CD4-positive, alpha-beta T cell (primary cell): ENCODE measurements around the gene SPATA6. TPM values are rescaled to one million over a fixed set of nuclear protein-coding genes. Genes with fewer than 3 reads are reported as not detected.

Source experiments
- ATAC-seq: fragments of 200-7000 bp; cut with Tn5 transposase; one replicate; pipeline ENCODE4 v1.10.0; 2022; ENCODE audit warnings: mild to moderate bottlenecking; ENCODE audit not compliant: poor library complexity
- CTCF ChIA-PET: fragments of 350-600 bp; sonication (Branson Sonifier 250); formaldehyde crosslinking; loops from one replicate; lab custom pipeline; 2021; ENCODE audit warnings: antibody characterized with exemption, inconsistent platforms; lab: Charles Lee
- POLR2A ChIA-PET: fragments of 350-600 bp; sonication (Branson Sonifier 250); formaldehyde crosslinking; loops from one replicate; lab custom pipeline; 2021; ENCODE audit warnings: antibody characterized with exemption, inconsistent platforms; lab: Charles Lee
- DNase-seq, 14 experiments: peaks; one replicate each; pipeline ENCODE4 v3.0.0-alpha.2; 2013 to 2020; ENCODE audit warnings: mixed read lengths in 2 of 14
- H3K27ac ChIP-seq, 2 donors: one replicate each; pipeline versions ENCODE4 v1.5.1 to v1.7.0; 2013; ENCODE audit warnings: low read length in 2 of 2, low read depth in 1 of 2, mild to moderate bottlenecking in 1 of 2
- H3K27me3 ChIP-seq, 2 experiments: 1 replicate in 1 of 2; 2 replicates in 1 of 2; pipeline versions ENCODE4 v1.6.1 to v1.7.0; 2013; ENCODE audit warnings: low read length in 2 of 2, control low read depth in 1 of 2, mild to moderate bottlenecking in 1 of 2, moderate library complexity in 1 of 2; ENCODE audit not compliant: insufficient read depth in 2 of 2, control insufficient read depth in 1 of 2
- H3K36me3 ChIP-seq: one replicate; pipeline ENCODE4 v1.6.1; 2013; ENCODE audit warnings: low read length, control low read depth; ENCODE audit not compliant: insufficient read depth
- H3K4me1 ChIP-seq: one replicate; pipeline ENCODE4 v1.6.1; 2013; ENCODE audit warnings: low read length, control low read depth; ENCODE audit not compliant: insufficient read depth
- H3K4me3 ChIP-seq: one replicate; pipeline ENCODE4 v1.5.1; 2013; ENCODE audit warnings: mild to moderate bottlenecking, low read length, moderate library complexity
- H3K9me3 ChIP-seq, 2 experiments: 1 replicate in 1 of 2; 2 replicates in 1 of 2; pipeline versions ENCODE4 v1.6.1 to v1.7.0; 2013; ENCODE audit warnings: low read length in 2 of 2, mild to moderate bottlenecking in 2 of 2, control low read depth in 1 of 2, moderate library complexity in 1 of 2; ENCODE audit not compliant: control insufficient read depth in 1 of 2, insufficient read depth in 1 of 2
- H3K27ac Mint-ChIP-seq: one replicate; pipeline ENCODE4 v1.8.0; 2020; ENCODE audit warnings: mixed read lengths
- H3K27me3 Mint-ChIP-seq: one replicate; pipeline ENCODE4 v1.8.0; 2021; ENCODE audit warnings: mixed read lengths
- H3K36me3 Mint-ChIP-seq: one replicate; pipeline ENCODE4 v1.8.0; 2021; ENCODE audit warnings: low read depth, mixed read lengths
- H3K4me1 Mint-ChIP-seq: one replicate; pipeline ENCODE4 v1.8.0; 2021; ENCODE audit warnings: low read depth, mixed read lengths
- H3K4me3 Mint-ChIP-seq: one replicate; pipeline ENCODE4 v1.8.0; 2020; ENCODE audit warnings: mild to moderate bottlenecking, mixed read lengths
- H3K9me3 Mint-ChIP-seq: one replicate; pipeline ENCODE4 v1.8.0; 2020; ENCODE audit warnings: mixed read lengths
- intact Hi-C, 2 experiments: fragments of 100-400 bp; cut with DNase I in 1 of 2; cut with micrococcal nuclease in 1 of 2; formaldehyde crosslinking; loops; one replicate each; pipeline versions ENCODE4 v1.15.1 to v1.9.0; 2023 to 2025; cut with DNase I, micrococcal nuclease
- total RNA-seq, 174 experiments: library from RNA in 2 of 174; stranded (reverse) in 2 of 174; gene quantifications; one replicate each; pipeline ENCODE4 v1.2.3 and lab custom pipeline; 2021 to 2026
- TF ChIP-seq, protein P1 (sequence below): fragments of 200-600 bp; IDR thresholded peaks from one replicate; pipeline ENCODE4 v1.8.0; 2022; ENCODE audit warnings: antibody characterized with exemption, mild to moderate bottlenecking

Gene SPATA6
- total RNA-seq, 2 experiments from 2014 or later: 3.2 to 4.1 TPM

DNA sequence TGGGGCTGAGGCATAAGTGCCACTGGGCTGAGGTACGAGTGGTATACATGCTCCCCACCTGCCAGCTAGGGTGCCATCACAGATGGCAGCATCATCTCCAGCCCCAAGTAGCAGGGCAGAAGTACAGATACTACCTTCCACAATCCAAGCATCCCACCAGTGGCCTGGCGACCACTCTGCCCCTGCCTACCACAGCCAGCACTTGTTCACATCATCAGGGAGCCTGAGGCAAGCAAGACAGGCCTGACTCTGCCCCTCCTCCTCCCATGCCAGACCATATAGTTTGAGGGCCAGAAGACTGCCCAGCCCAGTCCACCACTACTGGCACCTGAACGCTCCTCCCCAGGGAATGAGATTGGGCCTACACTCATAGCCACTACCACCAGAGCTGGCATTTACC lies 84.6 kb downstream of the SPATA6 start:
- H3K4me3 ChIP-seq: no peak overlapping the region
- no peaks in the 10 kb centered on the region for H3K4me1 ChIP-seq
- CTCF ChIA-PET: no interaction called here
- Mint-ChIP-seq H3K4me3 (no peak overlapping the region), H3K27ac (no peak overlapping the region), H3K9me3 (peaks cover 2% of the 10 kb centered on the region), H3K27me3 (no peaks in the 10 kb centered on the region), H3K4me1 (no peaks in the 10 kb centered on the region), H3K36me3 (peaks cover 10% of the 10 kb centered on the region)
- no peak for DNase-seq
- POLR2A ChIA-PET: no interaction called here
- H3K27me3 ChIP-seq: no peaks in the 10 kb centered on the region
- TF ChIP-seq, protein P1, sequence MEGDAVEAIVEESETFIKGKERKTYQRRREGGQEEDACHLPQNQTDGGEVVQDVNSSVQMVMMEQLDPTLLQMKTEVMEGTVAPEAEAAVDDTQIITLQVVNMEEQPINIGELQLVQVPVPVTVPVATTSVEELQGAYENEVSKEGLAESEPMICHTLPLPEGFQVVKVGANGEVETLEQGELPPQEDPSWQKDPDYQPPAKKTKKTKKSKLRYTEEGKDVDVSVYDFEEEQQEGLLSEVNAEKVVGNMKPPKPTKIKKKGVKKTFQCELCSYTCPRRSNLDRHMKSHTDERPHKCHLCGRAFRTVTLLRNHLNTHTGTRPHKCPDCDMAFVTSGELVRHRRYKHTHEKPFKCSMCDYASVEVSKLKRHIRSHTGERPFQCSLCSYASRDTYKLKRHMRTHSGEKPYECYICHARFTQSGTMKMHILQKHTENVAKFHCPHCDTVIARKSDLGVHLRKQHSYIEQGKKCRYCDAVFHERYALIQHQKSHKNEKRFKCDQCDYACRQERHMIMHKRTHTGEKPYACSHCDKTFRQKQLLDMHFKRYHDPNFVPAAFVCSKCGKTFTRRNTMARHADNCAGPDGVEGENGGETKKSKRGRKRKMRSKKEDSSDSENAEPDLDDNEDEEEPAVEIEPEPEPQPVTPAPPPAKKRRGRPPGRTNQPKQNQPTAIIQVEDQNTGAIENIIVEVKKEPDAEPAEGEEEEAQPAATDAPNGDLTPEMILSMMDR: no peak
- no peaks in the 10 kb centered on the region for H3K9me3 ChIP-seq
- no peaks in the 10 kb centered on the region for H3K36me3 ChIP-seq
- intact Hi-C loops: no loop called here
- no peak overlapping the region for H3K27ac ChIP-seq
- ATAC-seq: no peak

DNA sequence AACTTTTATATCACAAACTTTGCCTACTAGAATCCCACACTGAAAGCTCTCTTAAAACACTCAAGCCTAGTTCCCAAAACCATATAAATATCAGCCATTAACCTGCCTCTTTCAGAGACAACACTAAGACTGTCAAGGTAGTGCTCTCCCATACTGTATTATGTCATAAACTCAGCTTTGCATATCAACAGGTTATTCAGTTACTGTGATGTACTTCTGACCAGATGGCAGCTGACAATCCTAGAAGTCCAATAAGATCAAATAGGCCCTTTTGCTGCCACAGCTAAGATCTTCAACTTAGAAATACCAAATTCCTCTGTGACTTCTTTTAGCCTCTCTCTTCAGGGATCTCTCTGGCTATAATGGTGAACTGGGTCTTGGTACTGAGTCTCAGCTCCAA lies 97.2 kb downstream of the SPATA6 start:
- H3K9me3 Mint-ChIP-seq: peaks cover 6% of the 10 kb centered on the region
- no peaks in the 10 kb centered on the region for H3K27me3 Mint-ChIP-seq
- ATAC-seq: no peak
- DNase-seq: no peak
- no peak overlapping the region for H3K4me3 Mint-ChIP-seq
- POLR2A ChIA-PET: no interaction called here
- H3K27ac Mint-ChIP-seq: no peak overlapping the region
- CTCF ChIA-PET: interaction anchor here (1.0 kb wide), 1 partner anchor 79 kb away, joined by 3 read pairs; no protein-coding TSS in a partner anchor
- H3K36me3 Mint-ChIP-seq: peaks cover 16% of the 10 kb centered on the region
- no peak overlapping the region for H3K4me3 ChIP-seq
- H3K27ac ChIP-seq: no peak overlapping the region
- H3K9me3 ChIP-seq: peaks cover 0 to 8% of the 10 kb centered on the region in 2 experiments
- H3K4me1 Mint-ChIP-seq: no peaks in the 10 kb centered on the region
- H3K4me1 ChIP-seq: no peaks in the 10 kb centered on the region
- no peaks in the 10 kb centered on the region for H3K36me3 ChIP-seq
- TF ChIP-seq, protein P1: no peak
- H3K27me3 ChIP-seq: no peaks in the 10 kb centered on the region
- intact Hi-C loops: no loop called here

DNA sequence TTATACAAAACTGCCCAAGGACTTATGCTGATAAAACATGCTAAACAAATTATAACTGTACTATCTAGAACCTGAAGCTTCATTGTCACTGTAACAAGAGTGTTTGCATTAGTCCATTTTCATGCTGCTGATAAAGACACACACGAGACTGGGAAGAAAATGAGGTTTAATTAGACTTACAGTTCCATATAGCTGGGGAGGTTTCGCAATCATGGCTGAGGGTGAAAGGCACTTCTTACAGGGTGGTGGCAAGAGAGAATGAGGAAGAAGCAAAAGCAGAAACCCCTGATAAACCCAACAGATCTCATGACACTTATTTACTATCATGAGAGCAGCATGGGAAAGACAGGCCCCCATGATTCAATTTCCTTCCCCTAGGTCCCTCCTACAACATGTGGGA lies 100.4 kb downstream of the SPATA6 start:
- no peaks in the 10 kb centered on the region for H3K4me1 ChIP-seq
- Mint-ChIP-seq H3K27ac (no peak overlapping the region), H3K4me3 (no peak overlapping the region), H3K4me1 (no peaks in the 10 kb centered on the region), H3K27me3 (no peaks in the 10 kb centered on the region), H3K9me3 (peaks cover 2% of the 10 kb centered on the region), H3K36me3 (peaks cover 8% of the 10 kb centered on the region)
- ChIA-PET POLR2A (no interaction called here), CTCF (no interaction called here)
- H3K36me3 ChIP-seq: no peaks in the 10 kb centered on the region
- ATAC-seq: no peak
- no peak overlapping the region for H3K27ac ChIP-seq
- H3K4me3 ChIP-seq: no peak overlapping the region
- peaks cover 0 to 18% of the 10 kb centered on the region in 2 experiments for H3K9me3 ChIP-seq
- no peak for DNase-seq
- intact Hi-C loops: no loop called here
- H3K27me3 ChIP-seq: no peaks in the 10 kb centered on the region
- TF ChIP-seq, protein P1: no peak
